GM18517 (cell line): Measurements from ENCODE around the gene TMEM53.

ENCODE experiments used
- ATAC-seq: cut with Tn5 transposase; IDR thresholded peaks from one replicate; pipeline ENCODE4 v1.9.1; 2021; ENCODE audit warnings: mild to moderate bottlenecking, moderate library complexity; ENCODE audit not compliant: unreplicated experiment

Gene TMEM53

DNA sequence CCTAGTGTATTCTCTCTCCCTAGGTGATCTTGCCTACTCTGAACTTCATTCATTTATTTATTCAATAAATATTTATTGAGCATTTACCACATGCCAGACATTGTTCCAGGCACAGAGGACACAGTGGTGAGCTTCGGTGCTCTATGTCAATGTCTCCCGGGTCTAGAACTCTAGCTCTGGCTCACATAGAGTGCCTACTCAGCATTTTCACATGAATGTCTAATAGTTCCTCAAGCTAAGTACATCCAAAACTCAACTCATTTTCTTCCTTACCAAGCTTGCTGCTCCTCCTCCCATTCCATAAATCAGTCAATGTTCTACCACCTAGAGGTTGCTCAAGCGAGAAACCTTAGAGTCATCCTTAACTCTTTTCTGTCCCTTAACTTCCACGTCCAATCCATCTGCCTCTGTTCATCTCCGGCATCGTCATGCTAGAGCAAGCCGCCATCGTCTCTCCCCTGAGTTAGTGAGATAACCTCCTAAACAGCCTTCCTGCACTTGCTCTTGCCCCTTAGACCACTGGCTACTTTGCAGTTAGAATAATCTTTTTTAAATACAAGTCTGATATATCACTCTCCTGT lies 67.5 kb downstream of the TMEM53 start:
- ATAC-seq = no peak

DNA sequence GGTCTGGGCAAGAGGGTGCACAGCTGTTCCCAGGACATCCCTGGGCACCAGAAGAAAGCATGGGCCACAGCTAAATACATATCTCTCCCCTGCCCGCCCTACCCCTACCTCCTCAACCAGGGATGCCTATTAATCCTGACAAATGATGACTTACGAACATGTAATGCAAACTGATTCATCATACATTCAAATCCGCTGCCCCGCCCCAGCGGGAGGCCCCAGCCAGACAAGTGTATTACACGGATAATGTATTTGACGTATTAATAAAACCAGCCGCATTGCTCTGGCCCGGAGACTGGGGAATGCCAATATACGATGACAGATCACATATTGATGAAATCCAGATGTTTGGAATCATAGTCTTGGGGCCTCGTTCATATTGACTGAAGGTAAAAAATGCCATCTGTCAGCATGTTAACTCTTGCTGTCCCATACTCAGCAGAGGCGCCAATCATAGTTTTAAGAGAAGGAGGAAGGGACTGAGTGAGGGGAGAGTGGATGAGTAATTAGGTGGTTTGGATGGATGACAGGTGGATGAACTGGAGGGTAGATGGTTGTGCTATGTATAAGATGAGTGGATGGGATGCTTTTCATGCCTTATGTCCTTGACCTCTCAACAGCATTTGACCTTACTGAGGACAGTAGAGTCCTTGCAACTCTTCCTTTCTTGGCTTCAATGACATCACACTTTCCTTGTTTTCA lies 68.2 kb downstream of the TMEM53 start:
- no peak for ATAC-seq

DNA sequence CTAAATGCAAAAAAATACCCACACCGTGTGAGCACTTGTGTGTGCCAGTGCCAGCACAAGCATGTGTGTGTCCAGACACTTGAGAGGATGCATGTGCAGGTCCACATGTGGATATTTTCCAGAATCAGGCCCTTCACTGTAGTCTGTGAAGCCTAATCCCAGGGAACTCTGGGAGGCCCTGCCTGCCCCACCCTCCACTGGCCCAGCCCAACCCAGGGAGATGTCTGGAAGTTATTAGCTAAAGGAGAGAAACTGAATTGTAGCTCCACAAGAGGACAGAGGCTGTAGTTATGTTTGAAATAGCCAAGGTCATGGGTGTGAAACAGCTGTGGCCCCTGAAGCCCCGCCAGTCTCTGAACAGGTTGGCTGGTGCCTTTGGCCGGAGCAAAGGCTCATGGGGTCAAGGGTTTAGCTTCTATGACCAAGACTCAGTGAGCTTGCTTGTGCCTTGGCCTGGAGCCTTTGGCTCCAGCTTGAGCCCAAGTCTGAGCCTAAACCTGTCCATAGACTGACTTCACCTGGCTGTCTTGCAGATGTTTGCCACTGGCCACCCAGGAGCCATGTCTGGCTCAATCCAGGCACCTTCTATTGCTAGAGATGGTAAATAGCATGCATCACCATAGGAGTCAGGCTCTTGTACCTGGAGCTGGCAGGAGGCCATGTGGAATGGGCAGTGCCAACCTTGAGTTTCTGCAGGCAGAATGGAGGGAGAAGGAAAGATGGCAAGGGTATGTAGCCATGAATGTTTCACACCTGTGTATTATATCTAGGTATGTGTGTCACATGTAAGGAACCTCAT lies 69.9 kb downstream of the TMEM53 start:
- no peak for ATAC-seq

DNA sequence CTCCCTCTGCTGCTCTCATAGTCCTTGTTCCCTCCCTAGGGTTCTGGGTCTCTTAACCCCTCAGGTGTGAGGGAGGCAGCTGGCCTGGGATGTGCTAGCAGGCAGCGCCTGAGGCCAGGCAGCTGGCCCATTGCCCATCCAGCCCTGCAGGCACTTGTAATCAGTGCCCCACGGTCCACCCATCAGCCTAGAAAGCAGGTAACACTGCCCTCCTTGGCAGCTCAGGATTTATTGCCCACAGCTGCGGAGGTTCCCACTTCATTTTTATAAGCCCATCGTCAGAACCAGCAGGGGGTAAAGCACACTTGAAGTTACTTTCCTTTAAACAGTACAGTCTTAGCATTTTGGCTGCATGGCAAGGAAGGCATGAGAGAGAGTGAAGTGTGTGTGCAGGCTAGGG lies 70.6 kb downstream of the TMEM53 start:
- ATAC-seq = no peak
